Measurements from ENCODE around the gene CLINT1.
A peak's percentile ranks its signal among the peaks of the same experiment; 100 is the strongest.

Gene CLINT1

GRCh38 chr5:157819502-157820115 is 39.3 kb downstream of the CLINT1 start:
- no peak for DNase-seq

DNA sequence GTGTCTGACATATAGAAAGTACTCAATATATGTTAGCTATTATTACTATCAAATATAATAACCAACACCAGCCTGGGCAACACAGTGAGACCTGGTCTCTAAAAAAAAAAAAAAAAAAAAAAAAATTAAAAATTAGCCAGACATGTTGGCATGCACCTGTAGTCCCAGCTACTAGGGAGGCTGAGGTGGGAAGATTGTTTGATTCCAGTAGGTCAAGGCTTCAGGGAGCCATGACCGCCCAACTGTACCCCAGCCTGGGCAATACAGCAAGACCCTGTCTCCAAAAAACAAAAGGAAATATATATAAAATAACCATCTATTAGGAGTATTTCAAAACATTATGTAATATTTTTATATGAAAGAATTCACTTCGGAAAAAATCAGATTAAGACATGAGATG is 40.6 kb downstream of the CLINT1 start:
- no peak for DNase-seq

- DNase-seq = no peak
Measured at GRCh38 chr5:157817928-157818327, 41.0 kb downstream of the CLINT1 start.

DNA sequence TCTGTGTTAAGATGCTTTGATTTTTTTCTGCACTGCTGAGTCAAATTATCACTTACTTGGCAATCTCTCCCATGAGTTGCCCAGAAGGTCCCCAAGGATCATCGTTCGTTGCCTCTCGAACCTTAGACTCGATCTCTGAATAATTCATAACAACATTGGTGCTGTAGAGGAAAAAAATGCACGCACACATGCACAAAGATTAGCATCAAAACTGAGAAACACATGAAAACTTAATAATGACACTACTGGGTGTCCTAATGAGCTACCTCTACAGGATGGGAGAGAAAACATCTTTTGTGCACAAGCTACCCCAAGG is 41.6 kb downstream of the CLINT1 start:
- no peak for DNase-seq

GRCh38 chr5:157816682-157817386 is 42.1 kb downstream of the CLINT1 start:
- no peak for DNase-seq

DNA sequence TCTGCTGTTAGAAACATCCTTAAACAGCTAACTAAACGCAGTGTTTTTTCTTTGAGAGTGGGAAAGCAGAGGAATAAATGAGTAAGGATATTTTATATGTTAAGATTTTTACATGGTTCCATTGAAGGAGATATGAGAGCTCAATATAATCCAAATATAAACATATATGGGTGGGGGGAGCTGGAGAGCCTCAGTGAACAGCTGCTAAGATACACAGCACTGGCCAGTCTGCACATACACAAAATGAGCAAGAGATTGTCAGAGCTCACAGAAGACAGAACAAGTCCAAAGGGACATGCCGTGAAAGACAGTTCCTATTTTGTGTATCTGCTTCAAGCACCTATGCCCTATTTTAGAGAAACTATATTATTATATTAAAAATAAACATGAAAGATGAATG is 46.9 kb downstream of the CLINT1 start:
- no peak for DNase-seq

- DNase-seq = no peak
Measured at GRCh38 chr5:157808043-157808442, 50.9 kb downstream of the CLINT1 start.

DNA sequence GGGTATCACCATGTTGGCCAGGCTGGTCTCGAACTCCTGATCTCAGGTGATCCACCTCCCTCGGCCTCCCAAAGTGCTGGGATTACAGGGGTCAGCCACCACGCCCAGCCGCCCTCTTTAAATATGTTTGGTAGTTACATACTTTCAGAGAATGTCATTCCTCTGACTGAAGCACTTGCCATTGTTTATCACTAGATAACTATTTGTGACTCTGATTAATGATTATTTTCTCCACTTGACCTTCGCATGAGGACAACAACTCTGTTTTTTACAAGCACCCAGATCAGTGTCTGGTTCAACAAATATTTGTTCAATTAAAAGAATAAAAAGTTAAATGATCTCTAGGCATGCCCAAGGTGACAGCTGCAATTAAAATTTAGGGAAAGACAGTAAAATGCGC is 56.2 kb downstream of the CLINT1 start:
- DNase-seq = no peak

- DNase-seq = no peak
Measured at GRCh38 chr5:157800137-157800536, 58.8 kb downstream of the CLINT1 start.

- no peak for DNase-seq
Measured at GRCh38 chr5:157799578-157799977, 59.4 kb downstream of the CLINT1 start.

- no peak for DNase-seq
Measured at GRCh38 chr5:157793301-157793700, 65.6 kb downstream of the CLINT1 start.

- no peak for DNase-seq
Measured at GRCh38 chr5:157785801-157786200, 73.1 kb downstream of the CLINT1 start.

GRCh38 chr5:157779221-157779620 is 79.7 kb downstream of the CLINT1 start:
- DNase-seq = no peak

DNA sequence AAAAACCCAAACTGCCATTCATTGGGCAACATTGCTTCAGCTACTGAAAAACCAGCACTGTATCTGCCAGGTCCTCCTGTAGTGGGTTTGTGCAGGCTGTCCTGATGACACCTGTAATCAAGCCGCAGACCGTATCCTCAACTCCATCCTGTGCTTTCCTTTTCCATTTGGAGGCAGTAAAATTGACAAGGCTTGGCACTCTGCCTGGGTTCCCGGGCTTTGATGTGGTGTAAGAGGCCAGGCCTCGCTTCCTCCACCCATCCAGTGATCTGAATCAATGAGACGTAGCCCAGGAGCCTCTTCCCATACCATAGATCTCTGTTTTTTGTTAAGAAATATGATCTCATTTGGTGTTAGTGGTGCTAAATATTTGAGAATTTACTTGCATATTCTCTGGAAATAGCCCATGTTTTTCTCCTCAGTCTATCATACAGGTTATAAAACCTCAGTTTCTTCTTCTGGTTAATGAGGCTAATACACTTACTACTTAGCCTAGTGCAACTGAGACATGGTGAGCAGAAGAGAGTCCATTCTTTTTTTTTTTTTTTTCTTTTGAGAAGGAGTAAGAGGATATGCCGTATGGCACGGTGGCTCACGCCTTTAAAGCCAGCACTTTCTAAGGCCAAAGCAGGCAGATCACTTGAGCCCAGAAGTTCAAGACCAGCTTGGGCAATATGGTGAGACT is 80.7 kb downstream of the CLINT1 start:
- DNase-seq = no peak

DNA sequence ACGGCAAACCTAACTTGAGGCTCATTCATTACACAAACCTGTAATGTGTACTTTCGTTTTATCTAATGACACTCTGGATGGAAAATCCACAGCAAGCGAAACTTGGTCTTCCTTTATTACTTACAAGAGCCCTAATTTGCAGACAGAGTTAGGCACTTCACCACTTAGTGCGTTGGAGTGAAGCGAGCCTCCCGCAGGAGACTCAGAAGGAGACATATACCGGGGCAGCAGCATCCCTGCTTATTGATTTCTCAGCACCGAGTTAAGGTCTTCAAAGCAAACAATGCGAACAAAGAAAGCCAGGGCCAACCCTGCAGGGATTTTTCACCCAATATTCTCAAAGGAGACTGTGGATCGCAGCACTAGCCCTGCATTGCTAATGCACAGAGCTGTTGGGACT is 86.8 kb downstream of the CLINT1 start:
- peak; percentile 3 for DNase-seq

GRCh38 chr5:157770665-157771064 is 88.3 kb downstream of the CLINT1 start:
- no peak for DNase-seq

- no peak for DNase-seq
Measured at GRCh38 chr5:157767689-157768088, 91.3 kb downstream of the CLINT1 start.

DNA sequence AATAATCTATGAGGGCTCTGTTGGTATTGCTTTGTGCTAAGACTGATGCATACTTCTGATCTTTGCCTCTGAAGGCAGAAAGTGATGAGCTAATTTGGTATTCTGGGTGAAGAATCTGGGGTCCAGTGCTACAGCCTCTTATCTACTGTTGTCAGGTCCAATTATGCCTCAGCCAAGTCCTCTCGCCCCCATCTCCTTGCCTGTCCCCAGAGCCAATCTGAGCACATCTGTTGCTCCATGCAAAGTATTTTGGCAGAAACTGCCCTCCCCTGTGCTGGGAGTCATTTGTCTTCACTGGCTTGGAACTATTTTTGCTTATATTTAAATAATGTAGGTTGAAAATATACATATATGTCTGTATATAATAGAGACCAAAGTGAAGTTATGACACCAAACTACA is 92.0 kb downstream of the CLINT1 start:
- no peak for DNase-seq

DNA sequence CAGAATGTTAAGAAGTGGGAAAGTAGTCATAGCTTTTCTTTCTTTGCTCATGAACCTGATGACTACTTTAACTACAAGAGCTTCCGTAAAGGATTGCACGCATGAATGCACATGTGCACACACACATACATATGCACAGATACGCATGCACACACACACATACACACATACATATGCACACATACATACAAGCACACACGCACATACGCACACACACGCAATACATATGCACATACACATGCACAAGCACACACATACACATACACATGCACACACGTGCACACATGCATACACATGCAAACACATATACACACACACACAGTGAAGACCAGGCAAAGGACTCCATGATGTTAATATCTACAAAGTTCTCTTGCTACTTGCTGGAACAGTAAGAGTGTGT is 92.5 kb downstream of the CLINT1 start:
- no peak for DNase-seq

- no peak for DNase-seq
Measured at GRCh38 chr5:157764531-157764930, 94.4 kb downstream of the CLINT1 start.

DNA sequence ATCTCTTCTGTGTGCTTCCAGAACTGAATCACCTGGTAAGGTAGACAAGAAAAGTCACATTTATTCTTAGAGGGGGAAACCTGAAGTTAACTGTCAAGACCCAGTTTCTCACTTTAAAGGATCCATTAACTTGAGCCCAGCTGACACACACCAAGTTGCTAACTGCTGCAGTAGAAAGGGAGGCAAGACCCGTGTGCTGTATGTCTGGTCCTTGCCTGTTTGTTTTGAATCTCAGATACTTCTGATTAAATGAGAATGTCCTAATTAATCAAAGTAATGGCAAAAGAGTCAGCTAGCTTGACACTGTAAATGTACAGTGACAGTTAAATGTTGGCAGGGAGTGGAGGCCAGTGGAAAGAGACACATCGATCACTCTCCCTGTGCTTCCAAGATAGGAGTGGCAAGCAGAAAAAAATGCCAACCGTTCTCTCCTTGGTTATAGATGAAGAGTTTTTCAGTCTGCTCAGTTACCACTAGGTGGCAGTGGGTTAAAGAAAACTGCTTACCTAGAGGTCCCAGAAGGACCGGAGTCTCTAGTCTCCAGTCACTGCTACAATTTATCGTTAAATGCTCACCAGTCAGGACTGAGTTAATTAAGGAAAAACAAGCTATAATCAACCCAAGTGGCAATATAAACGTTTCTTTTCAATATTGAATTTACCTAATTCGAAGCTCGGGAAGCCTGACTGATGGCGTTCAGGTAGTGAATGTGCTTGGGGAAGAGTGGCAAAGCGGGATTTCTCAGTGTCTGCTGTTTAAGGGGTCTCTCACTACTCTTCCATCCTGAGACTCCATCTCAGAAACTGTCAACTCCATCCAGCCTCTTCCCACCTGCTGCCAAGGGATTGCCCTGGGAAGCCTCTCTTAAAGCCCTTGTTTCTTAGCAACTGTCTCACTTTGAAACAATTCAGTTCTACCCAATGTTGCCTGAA is 97.0 kb downstream of the CLINT1 start:
- DNase-seq = no peak

DNA sequence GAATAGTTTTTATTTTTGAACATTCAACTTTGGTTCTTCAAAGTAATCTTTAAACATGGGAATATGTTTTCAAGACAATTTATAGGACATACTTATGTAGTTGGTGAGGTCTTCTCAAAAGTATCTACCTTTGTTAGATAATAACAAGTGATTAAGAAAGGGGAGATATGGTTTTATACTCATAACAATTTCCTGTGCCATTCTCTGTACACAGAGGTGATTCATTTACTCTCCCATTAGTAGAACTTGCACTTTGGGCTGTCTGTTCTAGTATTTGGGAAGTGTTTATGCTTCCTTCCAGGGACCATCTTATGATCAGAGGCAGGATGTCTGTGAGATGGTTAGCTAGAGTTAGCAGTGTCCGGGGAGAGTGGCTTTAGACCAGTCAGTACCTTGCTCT is 100.2 kb downstream of the CLINT1 start:
- no peak for DNase-seq

GRCh38 chr5:157756122-157756521 is 102.8 kb downstream of the CLINT1 start:
- DNase-seq = no peak
